GM18505 (cell line): Measurements from ENCODE around the gene YTHDF1.

ENCODE experiments used
- ATAC-seq: cut with Tn5 transposase; IDR thresholded peaks from one replicate; pipeline ENCODE4 v1.9.1; 2021; ENCODE audit not compliant: unreplicated experiment
- POLR2A ChIP-seq: IDR thresholded peaks from 4 replicates; pipeline ENCODE4 v1.6.1; 2011; ENCODE audit warnings: borderline replicate concordance; ENCODE audit not compliant: insufficient read depth, insufficient read length; ENCODE audit errors: extremely low read depth

The YTHDF1 gene

DNA sequence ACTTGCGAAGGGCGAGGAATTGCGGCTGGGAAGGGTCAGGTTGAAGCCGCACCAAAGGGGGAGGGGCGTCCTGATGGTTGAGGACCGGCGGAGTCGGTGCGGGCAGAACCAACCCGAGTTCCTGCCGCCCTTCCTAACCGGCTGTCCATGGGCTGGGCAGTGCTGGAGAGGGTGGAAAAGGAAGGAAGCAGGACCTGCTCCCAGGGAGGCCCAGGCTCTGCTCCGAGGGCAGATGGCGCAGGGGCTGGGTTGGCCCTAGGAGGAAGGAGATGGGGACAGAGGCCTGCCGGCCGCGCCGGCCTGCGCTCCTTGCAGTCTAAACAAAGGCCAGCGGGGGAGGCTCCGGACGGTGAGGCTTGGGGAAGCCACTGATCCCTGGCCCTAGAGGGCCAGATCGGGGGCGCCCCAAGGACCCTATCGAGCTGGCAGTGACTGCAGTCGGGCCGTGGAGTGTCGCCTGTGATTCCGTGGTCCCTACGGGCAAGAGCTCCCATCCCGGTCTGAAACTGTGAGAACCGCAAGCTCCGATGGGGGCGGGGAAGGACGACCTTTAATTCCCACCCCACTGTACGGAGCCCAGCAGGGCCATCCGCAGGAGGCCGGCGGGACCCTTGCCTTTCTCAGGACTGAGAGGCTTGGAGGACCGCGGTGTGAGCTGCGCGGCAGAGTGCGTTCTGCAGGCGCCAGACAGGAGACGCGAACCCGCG lies 39.4 kb downstream of the YTHDF1 start:
- no peak for TF ChIP-seq POLR2A
- ATAC-seq, result no peak

DNA sequence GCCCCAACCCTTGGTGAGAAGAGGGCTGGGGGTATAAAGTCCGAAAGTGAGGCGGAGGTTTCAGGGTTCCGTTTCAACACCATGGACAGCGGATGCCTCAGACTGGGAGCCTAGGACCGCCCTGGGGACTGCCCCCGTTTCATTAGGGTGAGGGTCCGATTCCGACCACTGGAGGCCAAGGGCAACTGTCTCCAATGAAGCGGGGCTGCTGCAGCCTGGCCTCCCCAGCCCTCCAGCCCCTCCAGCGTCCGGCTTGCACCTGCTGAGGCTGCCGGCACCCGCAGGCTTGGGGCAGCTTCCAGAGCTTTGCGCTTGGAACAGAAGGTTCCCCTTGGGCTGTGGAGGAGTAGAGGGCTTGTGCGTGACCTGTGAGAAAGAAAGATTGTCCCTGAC lies 39.9 kb downstream of the YTHDF1 start:
- no peak for TF ChIP-seq POLR2A
- no peak for ATAC-seq

DNA sequence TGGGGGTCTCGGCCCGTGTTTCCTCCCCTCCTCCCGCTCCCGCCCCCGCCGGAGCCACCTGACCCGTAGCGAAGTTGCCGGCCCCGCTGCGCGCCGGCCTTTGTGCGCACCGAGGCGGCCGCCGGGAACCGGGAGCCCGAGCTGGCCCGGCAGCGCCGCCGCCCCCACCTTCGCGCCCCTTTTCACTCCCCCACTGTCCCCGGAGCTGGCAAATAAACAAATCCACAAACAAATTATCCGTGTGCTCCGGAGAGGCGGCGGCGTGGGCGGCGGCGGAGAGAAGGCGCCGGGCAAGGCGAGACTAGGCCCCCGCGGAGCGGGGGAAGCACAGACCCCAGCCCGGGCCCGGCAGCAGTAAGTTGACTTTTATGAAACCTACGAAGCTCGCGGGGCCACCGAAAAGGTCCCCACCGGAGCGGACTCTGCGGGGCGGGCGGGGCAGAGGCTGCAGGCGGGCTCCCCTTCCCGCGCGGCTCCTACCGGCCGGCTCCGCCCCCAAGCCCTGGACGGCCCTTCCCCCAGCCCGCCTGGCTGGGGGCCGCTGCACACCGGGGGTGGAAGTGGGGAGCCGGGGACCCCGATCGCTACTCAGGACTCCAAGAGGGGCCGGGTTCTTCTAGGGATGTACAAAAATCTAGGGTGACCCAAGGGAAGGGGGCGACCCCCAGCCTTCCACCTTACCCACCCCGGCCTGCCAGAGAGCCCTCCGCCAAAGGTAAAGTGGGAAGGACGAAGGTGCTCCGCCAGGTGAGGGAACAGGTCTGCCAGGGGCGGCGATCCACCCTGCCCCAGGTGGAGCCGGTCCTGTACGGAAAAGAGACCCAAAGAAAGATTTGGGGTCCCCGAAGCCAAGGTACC lies 40.7 kb downstream of the YTHDF1 start:
- ATAC-seq, result no peak

DNA sequence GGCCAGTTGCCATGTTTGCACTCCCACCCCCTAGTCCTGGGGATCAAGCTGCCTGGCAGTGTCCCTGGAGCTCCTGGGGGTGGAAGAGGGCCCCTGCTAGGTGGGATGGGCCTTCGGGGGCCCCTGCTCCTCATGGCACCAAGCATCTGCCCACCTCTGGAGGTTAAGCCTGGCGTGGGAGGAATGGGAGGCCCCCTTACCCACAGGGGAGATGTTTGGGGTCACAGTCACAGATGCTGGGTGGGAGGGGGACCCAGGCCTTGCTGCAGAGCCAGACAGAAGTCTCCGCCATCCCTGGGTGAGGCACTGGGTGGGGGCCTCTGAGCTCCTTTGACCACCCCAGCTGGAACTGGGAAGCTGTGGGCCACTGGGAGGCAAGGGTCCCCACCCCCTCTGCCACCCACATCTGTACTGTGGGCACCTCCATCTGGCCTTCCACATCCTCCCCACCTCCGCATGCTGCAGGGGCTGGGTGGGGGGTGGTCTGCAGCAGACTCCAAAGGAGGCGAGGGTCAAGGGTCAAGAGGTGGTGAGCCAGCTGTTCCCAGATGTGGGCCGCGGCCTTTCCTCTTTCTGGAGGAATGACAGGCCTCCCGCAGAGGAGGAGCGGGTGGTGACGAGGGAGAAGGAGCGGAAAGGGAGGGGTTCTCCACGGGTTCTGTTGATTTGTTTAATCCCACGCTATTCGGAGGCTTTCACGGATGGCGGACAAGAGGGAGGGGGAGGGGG lies 41.5 kb downstream of the YTHDF1 start:
- no peak for ATAC-seq
- TF ChIP-seq POLR2A, result no peak

More for the DNA sequence above, 40.7 kb downstream of the YTHDF1 start:
- TF ChIP-seq POLR2A, result no peak

DNA sequence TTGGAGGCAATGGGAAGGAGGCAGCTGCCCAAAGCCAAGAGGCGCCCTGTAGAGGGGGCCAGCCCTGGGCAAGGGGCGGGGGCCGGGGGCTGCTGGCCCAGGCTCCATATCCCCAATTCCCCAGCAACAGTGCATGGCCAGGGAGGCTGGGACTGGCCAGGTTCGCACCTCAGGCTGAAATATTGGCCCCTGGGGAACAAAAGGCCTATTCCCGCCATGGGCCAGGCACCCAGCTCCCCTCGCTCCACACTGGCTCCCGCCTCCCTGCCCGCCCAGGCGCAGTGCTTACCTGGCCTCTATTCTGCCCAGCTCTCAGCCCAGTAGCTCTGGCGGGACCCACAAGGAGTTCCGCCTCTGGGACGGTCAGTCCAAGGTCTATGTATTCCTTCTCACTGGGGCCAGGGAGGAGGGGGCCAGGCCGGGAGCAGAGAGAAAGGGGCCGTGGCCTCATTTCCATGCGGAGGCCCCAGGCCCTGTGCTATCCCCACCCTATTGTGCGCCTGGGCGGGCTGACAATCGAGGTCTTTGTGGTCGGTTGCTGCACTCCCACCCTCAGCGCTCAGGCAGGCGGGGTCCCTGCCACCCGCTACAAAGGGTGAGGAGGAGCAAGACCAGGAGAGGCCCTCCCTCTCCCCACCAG lies 42.3 kb downstream of the YTHDF1 start:
- ATAC-seq, result no peak
- no peak for TF ChIP-seq POLR2A

DNA sequence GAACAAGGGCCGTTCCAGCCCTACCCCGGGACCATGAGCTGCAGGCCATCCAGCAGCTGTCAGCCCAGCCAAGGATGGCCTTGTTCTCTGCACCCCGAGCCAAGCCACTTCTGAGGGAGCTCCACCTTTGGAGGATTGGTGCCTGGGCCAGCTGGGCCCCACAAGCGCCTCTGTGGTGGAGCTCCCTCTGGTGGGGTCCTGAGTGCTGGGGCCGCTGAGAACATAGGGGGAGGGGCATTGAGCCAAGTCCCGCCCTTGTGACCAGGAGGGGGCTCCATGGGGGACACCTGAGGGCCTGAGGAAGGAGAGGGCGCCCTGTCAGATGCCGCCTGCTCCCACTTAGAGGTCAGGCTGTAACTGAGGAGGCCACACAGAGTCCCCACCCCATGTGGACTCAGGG lies 43.2 kb downstream of the YTHDF1 start:
- ATAC-seq, result no peak
- TF ChIP-seq POLR2A, result no peak

DNA sequence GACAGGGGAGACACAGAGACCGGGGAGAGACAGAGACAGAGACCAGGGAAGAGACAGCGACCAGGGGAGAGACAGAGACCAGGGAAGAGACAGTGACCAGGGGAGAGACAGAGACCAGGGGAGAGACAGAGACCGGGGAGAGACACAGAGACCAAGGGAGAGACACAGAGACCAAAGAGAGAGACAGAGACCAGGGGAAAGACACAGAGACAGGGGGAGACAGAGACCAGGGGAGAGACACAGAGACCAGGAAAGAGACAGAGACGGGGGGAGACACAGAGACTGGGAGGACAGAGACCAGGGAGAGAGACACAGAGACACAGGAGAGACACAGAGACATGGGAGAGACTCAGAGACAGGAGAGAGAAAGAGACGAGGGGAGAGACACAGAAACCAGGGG lies 43.9 kb downstream of the YTHDF1 start:
- no peak for TF ChIP-seq POLR2A
- ATAC-seq, result no peak

DNA sequence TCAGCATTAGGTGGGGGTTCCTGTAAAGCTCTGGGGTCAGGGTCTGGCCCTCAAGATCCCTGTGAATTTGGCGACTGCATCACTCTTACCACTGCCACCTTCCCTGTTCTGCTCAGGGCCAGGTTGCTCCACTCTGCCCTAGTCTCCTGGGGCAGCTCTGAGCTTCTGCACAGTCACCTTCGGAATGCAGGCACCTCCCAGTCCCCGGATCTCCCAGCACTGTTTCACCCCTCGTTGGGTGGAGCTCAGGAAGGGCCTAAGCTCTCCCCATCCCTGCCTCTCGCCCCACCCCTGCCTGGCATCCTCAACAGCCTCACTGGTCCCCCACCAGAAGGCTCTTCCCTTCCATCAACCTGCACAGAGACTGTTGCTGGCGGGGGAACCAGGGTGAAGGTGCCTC lies 46.2 kb downstream of the YTHDF1 start:
- no peak for TF ChIP-seq POLR2A
- ATAC-seq, result no peak

DNA sequence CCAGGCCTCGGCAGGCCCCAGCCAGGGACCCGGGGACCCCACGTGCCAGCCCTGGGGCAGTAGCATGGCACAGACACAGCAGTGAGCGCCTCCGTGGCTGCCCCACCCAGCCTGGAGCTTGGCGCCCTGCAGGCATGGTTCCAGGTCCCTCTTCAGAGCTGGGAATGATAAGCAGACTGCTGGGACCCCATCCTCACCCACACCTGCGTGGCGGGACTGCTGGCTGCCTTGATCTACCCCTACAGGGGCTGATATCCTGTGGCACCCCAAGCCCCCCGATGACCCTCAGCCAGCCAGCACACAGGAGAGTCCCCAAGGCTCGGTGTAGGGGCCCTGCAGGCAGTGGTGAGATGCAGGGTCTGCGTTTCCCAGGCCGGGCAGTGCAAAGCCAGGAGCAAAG lies 47.1 kb downstream of the YTHDF1 start:
- TF ChIP-seq POLR2A, result no peak
- ATAC-seq, result no peak

DNA sequence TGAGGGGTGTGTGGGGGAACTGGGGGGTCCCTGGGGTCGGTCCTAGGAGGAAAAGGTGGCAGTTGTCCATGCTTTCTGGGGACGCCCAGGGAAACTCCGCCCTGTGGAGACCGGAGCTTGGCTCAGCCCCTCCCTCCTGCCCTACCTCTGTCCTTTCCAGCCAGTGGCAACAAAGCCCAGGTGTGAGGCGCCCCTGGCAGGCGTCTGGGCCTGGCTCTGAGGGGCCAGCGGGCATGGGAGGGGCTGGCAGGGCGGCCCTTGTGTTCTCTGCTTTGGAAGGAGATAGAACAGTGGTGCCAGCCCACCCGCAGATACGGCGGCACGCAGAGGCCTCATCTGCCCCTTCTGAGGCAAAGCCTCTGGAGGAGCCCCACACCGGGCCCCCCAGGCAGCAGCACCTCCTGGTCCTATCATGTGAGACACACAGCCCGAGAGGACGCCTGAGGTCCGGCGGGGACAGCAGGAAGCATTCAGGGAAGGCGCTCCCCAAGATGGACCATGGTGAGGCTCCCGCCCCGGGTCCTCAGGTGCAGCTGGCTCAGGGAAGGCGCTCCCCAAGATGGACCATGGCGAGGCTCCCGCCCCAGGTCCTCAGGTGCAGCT lies 47.9 kb downstream of the YTHDF1 start:
- ATAC-seq, result no peak

DNA sequence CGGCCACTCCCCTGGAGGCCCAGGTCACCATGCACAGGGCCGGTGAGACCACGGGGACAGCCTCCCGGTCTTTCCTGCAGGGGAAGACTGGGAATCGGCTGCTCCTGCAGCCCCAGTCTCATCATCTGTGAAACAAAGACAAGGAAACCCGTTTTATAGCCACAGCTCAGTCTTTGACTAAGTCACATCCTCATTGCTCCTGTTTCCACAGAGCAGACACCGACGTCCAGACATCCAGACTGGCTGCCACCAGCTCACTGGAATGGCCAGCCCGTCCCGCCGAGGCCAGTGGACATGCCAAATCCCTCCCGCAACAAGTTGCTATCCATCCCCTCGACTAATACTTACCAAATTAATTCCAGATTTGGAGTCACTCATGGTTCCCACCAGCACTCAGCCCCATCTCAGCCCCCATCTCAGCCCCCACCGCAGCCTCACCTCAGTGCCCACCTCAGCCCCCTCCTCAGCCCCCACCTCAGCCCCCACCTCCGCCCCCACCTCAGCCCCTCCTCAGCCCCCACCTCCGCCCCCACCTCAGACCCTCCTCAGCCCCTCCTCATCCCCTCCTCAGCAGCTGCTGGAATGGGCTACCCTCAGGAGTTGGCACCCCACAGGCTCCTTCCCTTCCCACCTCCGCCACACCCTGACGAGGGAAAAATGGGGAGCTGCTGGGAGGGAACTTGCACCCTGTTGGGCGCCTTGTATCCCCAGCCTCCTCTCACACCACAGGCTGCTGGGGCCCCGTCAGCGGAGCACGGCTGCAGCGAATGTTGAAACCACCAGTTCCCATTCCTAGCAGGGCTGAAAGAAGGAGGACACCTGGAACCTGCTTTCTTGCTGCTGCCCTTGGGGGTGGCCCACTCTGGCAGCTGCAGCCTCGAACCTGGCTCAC lies 48.7 kb downstream of the YTHDF1 start:
- no peak for ATAC-seq
- TF ChIP-seq POLR2A, result no peak

More for the DNA sequence above, 47.9 kb downstream of the YTHDF1 start:
- TF ChIP-seq POLR2A, result no peak
